HG03439 (cell line): Measurements from ENCODE around the gene TUB.
A peak's percentile ranks its signal among the peaks of the same experiment; 100 is the strongest.

Experiments used
- ATAC-seq: cut with Tn5 transposase; IDR thresholded peaks from one replicate; pipeline ENCODE4 v1.9.1; 2021; ENCODE audit warnings: mild to moderate bottlenecking, moderate library complexity; ENCODE audit not compliant: unreplicated experiment

TUB gene

GRCh38 chr11:8089791-8090510, 8.9 kb downstream of the TUB start:
- ATAC-seq: no peak

DNA sequence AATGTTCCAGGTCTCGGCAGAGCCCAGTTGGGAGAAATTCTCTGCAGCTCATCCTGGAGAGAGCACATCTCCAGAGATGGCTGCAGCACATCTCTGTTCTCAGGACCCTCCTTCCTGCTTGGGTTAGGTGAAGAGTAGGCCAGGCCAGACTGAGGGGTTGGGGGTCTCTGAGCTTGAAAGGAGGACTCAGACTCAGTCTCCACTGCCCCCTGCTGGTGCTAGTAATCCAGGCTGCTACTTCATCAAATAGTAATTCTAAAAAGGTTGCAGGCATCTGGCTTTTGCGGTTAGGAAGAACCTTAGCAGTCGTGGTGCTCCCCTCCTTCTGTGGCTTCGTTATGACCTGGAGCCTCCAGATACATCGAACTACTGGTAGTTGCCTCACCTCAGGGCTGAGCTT, 9.7 kb downstream of the TUB start:
- no peak for ATAC-seq

GRCh38 chr11:8091721-8092120, 10.7 kb downstream of the TUB start:
- ATAC-seq: no peak

GRCh38 chr11:8092587-8093424, 11.8 kb downstream of the TUB start:
- peak; percentile 70 for ATAC-seq

DNA sequence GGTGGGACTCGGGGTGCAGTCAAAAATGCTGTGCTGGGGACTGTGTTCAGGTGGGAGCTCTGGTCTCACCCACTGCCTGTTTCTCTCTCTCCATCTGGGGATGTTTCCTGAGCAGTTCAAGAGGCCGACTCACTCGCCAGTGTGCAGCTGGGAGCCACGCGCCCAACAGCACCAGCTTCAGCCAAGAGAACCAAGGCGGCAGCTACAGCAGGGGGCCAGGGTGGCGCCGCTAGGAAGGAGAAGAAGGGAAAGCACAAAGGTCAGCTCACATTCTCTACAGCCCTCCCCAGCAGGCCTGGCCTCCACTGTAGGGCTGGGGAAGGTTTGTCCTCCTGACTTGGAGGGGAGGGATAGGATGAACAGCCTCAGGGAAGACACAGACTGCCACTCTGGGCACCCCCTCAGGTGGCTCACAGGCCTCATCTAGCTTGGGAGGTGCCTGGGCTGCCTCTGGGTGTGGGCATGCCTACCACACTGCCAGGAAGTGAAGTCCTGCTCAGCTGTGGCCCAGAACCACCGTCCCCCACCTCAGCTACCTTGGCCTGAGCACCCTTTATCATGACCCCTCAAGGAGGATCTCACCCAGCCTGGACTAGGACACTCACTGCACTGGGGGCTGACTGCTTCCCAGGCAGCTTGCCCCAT, 13.0 kb downstream of the TUB start:
- no peak for ATAC-seq

DNA sequence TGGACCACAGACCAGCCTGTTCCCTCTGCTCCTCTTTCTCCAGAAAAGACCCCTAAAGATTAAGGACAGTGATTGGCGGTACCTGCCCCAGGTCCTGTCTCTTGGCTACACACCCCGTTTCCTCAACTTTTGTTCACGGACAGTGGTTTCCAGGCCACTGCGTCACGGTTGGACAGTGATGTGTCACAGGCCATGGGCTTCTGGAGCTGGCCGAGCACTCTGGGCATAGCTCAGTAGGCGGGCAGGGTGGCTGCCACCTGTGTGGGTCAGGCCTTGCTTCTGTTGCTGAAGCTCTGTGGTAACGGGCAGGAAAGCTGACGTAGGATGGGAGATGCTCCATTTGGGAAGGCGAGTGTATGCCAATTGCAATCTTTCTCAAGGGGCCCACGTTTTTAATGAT, 13.6 kb downstream of the TUB start:
- no peak for ATAC-seq

GRCh38 chr11:8095371-8095770, 14.4 kb downstream of the TUB start:
- ATAC-seq: no peak

DNA sequence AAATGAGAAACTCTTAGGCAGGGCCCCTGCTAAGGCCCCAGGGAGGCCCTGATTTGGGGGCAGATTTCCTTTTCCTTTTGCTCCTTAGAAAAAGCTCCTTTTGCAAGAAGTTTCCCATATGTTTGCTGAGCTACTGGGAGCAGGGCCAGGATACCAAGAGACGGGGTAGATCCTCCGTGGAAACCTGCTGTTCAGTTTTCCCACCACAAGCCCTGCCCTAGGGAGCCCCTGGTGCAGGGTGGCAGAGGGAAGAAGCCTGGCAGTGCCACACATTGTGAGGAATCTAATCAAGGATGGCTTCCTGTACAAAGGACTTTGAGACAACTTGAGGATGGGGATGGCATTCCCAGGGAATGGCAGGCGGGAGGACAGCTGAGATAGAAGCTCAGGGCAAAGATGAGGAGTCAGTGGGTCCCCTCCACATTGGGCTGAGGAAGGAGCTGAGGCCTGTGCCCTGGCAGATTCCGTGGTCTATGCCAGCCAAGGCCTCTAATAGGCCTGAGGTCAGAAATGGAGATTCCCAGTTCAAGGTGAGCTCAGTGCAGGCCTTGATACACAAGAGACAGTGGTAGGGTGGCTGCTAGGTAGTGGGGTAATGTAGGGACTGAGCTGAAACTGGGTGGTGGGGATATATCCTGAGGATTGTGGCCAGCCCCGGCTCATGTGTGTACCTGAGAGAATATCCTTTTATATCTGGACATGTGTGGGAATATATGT, 15.0 kb downstream of the TUB start:
- no peak for ATAC-seq

DNA sequence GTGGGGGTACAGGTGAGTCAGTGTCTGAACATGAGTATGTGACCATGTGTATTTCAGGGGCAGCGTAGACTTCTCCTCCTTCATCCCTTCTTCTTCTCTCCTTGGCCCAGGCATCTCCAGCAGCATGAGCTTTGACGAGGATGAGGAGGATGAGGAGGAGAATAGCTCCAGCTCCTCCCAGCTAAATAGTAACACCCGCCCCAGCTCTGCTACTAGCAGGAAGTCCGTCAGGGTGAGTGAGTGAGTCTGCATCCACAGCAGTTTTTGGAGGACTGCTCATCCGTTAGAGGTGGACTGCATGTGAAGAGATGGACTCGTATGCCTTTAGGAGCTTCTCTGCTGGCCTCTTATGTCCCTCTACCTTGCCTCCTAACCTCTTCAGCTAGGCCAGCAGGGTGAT, 15.6 kb downstream of the TUB start:
- ATAC-seq: no peak

DNA sequence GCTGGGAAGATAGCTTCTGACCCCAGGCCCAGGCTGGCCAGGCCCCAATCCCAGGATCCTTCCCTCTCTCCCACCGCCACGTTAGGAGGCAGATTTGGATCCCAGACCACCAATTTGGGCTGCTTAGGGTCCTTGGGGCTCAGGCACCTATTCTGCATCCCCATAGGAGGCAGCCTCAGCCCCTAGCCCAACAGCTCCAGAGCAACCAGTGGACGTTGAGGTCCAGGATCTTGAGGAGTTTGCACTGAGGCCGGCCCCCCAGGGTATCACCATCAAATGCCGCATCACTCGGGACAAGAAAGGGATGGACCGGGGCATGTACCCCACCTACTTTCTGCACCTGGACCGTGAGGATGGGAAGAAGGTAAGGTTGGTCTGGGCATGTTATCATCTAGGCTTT, 16.1 kb downstream of the TUB start:
- ATAC-seq: no peak

GRCh38 chr11:8097468-8097867, 16.5 kb downstream of the TUB start:
- no peak for ATAC-seq

- ATAC-seq: no peak
Measured at GRCh38 chr11:8097926-8098325, 16.9 kb downstream of the TUB start.

DNA sequence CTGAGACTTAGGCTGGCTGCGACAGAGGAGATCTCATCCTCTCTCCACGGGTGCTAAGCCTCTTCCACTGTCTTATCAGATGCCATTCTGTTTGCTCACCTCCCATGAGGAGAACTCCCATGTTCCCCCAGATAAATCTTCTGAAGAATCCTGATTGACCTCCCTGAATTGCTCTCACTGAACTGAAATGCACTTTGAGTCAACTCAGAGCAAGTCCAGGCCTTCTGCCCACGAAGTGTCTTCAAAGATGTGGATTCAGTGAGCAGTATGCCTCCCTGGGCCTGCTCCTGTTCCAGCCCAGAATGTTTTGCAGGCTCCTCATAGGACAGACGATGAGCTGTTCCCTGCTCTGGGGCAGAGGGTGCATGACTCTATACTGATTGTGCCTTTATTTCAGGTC, 17.4 kb downstream of the TUB start:
- no peak for ATAC-seq

DNA sequence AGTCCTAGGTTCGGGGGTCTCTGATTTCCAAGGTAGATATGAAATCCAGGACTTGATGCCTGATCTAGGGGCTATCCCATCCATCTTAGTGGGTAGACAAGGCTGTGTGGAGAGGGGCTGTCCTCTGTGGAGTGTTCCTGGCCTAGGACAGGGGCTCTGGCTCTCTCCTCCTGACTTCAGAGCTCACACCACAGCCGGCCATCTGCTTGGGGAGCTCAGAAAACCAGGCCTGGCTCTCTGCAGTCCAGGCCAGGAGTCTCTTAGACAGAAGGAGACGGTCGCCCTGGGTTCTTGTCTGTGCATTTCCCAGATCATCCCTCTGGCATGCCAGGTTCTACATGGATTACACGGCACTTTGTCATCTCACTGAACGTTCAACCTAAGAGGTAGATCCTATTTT, 17.9 kb downstream of the TUB start:
- no peak for ATAC-seq

DNA sequence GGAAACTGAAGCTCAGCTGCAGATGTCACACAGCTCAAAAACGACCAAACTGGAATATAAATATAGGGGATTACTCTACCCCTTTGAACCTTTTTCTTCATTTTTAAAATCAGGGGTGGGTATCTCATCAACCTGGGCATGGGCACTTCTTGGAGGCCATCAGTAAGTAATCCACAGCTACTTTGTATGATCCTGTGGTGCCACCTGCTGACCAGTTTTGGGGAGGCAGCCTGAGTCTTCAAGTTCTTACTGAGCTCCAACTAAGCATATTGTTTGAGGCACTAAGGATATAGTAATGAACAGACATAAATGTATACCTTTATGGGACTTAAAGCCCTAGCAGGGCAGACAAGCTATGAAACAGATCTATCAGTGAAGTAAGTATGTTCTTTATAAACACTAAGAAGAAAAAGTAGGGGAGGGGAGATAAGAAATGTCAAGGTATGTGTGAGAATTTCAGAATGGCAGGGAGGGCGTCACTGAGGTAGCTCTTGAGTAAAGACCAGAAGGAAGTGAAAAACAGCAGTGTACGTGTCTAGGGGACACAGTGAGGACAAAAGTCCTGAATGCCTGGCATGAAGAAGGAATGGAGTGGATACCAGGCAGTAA, 18.4 kb downstream of the TUB start:
- ATAC-seq: peak; percentile 55

DNA sequence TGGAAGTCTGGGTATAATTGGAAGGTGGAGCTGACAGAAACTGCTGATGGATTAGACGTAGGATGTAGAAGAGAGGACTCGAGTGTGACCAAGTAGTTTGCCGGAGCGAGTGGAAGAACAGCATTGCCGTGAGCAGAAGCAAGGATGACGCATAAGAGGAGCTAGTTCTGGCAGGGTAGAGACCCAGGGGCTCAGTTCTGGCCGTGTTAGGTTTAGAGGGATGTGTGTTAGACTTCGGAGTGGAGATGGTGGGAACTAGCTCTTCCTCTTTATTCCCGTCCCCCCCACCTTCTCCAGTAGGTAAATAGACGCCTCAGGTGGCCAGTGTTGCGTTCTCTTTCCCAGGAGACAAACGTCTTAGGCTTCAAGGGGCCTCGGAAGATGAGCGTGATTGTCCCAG, 19.1 kb downstream of the TUB start:
- ATAC-seq: no peak

GRCh38 chr11:8100605-8101004, 19.6 kb downstream of the TUB start:
- no peak for ATAC-seq

DNA sequence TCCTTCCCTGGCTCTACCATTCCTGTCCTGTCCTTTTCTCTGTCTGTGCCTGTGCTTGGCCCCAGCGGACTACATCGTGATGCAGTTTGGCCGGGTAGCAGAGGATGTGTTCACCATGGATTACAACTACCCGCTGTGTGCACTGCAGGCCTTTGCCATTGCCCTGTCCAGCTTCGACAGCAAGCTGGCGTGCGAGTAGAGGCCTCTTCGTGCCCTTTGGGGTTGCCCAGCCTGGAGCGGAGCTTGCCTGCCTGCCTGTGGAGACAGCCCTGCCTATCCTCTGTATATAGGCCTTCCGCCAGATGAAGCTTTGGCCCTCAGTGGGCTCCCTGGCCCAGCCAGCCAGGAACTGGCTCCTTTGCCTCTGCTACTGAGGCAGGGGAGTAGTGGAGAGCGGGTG, 20.4 kb downstream of the TUB start:
- no peak for ATAC-seq

- no peak for ATAC-seq
Measured at GRCh38 chr11:8102296-8102915, 21.4 kb downstream of the TUB start.

GRCh38 chr11:8102965-8103364, 22.0 kb downstream of the TUB start:
- ATAC-seq: no peak
